Activated T-cell treated with anti-CD3 and anti-CD28 coated beads for 48 hours (primary cell): ENCODE results near the gene BCL2L15.
"Not testable (repeated sequence)": the region's sequence is repeated elsewhere in the genome, so short reads cannot be mapped to it uniquely, and the experiment has no call there.

ENCODE experiments used
- DNase-seq: peaks from one replicate; pipeline ENCODE4 v3.0.0-alpha.2; 2020; ENCODE audit warnings: low read depth

The BCL2L15 gene

DNA sequence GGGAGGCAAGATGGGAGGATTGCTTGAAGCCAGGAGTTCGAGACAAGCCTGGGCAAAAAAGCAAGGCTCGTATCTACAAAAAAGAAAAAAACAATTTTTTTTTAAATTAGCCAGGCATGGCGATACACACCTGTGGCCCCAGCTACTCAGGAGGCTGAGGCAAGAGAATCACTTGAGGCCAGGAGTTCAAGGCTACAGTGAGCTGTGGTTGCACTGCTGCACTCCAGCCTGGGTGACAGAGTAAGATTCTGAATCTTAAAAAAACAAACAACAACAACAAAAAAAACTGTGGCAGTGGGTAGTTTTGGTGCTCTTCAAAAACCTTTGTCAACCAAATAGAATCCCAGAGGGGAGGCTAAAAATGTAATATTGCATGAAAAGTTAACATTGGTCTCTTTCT, 16.6 kb downstream of the BCL2L15 start:
- no peak for DNase-seq

DNA sequence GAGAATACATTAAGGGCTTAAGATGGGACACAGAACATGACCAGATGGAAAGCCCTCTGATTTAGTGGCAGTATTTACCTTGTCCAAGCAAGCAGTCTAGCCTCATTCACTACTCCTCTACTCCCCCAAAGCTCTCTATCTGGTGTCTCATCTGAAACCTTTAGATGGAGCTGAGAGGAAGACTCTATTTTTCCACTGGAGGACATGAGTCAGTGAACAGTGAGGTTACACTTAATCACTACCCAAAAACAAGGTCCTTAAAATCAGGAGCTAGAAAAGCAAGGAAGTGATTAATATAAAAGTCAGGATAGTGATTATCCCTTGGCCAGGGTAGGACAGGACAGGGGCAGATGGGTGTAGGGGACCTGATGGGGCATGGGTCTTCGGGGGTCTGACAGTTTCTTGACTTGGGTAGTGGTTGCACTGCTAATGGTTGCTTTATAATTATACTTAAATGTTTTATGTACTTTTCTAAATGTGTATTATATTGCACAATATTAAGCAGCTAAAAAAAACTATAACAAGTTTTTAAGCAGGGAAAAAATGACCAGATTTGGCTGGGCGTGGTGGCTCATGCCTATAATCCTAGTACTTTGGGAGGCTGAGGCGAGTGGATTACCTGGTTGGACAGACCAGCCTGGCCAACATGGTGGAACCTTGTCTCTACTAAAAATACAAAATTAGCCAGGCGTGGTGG, 18.8 kb downstream of the BCL2L15 start:
- DNase-seq, result no peak

- DNase-seq, result no peak
These were observed 25.7 kb downstream of the BCL2L15 start for GRCh38 chr1:113861641-113862040.

- no peak for DNase-seq
These were observed 26.5 kb downstream of the BCL2L15 start for GRCh38 chr1:113860891-113861290.

DNA sequence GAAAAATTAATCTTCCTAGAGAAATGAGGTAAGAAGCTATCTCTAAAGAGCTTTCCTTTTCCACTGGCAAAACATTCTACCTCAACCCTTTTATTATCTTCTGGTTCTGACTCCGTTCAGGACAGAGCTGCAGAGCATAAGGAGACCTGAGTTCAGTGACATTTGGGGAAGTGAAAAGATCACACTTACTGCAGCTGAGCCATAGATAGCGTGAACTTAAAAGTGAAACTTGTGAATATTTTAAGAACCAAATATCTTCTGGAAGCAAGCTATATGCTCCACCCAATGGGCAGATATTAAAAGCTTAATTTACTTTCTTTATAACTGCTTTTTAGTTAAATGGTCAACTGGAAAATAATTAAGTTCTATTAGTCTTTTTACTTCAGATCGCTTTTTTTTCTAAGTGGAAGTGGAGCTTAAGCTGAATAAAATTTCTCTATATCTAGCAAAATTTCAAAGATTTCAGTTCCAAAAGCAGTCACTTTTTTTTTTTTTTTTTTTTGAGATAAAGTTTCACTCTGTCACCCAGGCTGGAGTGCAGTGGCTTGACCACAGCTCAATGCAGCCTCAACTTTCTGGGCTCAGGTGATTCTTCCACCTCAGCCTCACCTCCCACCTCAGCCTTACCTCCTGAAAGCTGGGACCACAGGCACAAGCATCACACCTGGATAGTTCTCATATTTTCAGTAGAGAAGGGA, 27.8 kb downstream of the BCL2L15 start:
- DNase-seq, result no peak

DNA sequence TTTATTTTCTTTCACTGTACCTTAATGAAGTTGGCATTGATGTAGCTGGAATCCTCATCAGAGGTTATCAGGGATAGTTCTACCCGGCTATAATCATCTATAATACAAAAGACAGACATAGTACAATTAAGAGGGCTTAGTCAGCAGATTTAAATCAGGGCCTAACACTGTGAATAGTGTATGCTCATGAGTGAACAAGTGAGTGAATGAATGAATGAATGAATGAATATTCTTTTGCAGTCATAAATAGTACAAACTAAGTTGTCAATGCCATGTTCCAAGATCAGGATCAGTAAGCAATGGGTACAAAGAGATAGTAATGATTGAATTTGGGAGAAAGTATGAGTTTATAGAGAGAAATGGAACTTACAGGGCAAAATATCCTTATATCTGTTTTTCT, 28.4 kb downstream of the BCL2L15 start:
- DNase-seq, result no peak

DNA sequence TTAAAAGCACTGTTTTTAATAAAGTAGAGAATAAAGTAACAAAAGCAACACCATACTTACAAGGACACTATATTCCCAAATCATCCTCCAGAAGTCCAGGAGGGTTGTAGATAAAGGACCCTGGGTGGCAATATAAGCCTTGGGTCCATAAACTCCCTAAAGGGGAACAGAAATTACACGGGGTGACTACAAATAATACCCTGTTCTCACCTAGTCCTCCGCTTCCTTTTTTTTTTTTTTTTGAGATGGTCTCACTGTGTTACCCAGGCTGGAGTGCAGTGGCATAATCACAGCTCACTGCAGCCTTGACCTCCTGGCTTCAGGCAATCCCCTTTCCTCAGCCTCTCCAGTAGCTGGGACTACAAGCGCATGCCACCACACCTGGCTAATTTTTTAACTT, 29.0 kb downstream of the BCL2L15 start:
- no peak for DNase-seq

DNA sequence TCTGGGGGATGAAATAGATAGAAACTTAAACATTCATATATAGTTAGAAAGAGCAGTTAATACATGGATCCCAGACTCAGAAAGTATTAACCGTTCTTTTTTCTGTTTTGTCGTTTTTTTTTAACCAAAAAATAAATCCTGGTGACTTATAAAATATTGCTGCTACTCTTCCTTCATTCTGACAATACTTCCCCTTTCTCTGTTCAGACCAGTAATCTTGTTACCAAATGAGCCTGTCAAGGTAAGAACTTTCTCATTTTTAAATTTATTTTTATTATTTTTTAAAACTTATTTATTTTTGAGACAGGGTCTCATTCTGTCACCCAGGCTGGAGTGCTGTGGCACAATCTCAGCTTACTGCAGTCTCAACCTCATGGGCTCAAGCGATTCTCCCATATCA, 29.6 kb downstream of the BCL2L15 start:
- DNase-seq, result no peak

- DNase-seq, result no peak
These were observed 31.0 kb downstream of the BCL2L15 start for GRCh38 chr1:113856401-113856790.

DNA sequence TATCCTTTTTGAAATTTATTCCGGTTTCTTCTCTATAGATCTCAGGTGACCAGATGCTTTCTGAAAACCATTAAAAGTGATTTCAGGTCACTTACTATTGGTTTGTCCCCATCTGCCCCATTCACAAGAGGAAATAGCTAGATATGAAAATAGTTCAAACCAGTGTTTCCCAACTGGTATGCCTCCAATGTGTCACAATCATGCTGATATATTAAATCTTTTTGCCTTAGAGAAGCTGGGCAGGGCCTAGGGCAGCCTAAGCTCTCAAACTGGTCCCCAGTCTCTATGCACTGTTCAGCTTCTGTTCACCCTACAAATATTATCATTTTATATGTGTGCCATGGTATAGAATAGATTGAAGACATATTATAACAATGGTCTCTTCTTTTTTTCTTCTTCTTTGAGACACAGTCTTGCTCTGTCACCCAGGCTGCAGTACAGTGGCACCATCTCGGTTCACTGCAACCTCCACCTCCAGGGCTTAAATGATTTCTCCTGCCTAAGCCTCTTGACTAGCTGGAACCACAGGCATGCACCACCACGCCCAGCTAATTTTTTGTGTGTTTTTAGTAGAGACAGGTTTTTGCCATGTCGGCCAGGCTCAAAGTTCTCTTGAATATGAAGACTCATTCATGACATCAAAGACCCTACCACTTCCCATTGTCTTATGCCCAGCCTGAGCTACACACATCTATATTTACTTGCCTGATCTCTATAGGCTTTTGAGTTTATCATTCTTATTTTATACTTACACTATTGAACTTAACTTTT, 31.6 kb downstream of the BCL2L15 start:
- no peak for DNase-seq

GRCh38 chr1:113854234-113854633, 33.1 kb downstream of the BCL2L15 start:
- DNase-seq, result no peak

- DNase-seq, result not testable (repeated sequence)
These were observed 34.7 kb downstream of the BCL2L15 start for GRCh38 chr1:113852694-113853093.

GRCh38 chr1:113850127-113850796, 37.1 kb downstream of the BCL2L15 start:
- no peak for DNase-seq

- DNase-seq, result no peak
These were observed 38.3 kb downstream of the BCL2L15 start for GRCh38 chr1:113849072-113849471.

DNA sequence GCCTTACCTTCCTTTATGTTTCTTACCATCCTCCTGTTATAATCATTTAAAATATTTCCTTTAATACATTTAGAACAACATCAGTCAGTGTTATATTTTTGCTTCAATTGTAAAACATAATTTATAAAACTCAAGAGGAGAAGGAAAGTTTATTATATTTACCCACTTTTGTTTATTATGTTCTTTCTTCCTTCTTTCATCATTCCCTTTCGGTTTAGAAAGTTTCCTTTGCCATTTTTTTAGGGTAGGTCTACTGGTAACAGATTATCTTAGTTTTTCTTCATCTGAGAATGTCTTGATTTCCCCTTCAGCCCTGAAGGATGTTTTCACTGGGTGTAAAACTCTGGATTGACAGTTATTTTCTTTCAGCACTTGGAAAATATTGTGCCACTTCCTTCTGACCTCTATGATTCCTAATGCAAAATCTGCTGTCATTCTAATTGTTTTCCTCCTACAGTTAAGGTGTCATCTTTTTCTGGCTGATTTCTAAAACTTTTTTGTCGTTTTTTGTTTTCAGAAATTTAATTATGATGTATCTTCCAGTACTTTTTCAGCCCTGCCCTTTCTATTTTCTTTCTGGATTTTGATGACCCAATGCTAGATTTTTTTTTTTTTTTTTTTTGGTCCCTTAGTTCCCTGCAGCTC, 40.9 kb downstream of the BCL2L15 start:
- no peak for DNase-seq

DNA sequence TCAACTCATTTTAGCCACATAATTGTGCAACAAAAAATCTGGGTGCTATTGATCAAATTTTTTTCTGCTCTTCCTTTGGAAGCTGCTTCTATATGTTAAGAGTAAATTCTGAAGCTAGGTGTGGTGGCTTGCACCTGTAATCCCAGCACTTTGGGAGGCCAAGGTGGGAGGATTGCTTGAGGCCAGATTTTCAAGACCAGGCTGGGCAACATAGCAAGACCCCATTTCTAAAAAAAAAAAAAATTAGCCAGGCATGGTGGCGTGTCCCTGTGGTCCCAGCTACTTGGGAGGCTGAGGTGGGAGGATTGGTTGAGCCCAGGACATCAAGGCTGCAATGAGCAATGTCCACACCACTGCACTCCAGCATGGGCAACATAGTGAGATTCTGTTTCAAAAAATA, 50.8 kb downstream of the BCL2L15 start:
- no peak for DNase-seq

DNA sequence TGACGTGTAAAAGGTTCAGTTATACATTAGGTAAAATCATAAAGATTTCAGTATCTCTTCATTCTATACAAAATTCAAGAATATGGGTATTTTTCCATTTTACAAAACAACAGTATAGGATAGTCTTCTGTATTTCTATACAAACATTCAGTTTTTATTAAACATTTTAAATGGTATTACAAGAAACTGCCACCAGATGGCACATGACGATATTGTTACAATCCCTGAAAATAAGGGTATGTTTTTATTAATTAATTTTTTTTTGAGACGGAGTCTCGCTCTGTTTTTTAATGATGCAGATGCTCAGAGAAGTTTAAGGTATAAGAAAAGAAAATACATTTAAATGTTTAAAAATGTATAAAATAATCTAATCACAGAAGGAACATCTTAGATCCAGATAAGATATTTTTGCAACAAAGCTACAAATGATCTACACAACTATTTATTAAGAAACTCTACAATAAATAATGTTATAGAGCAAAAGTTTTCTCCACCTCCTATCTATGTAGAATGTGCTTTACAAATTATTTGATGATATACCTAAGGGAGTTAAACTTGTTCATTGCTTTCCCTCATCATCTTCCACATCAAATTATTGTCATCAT, 51.6 kb downstream of the BCL2L15 start:
- DNase-seq, result no peak

GRCh38 chr1:113834716-113835115, 52.7 kb downstream of the BCL2L15 start:
- no peak for DNase-seq
